GM18498 (cell line): ENCODE data around the gene NANOS3.

Experiments
- ATAC-seq: cut with Tn5 transposase; IDR thresholded peaks from one replicate; pipeline ENCODE4 v1.9.1; 2021; ENCODE audit warnings: mild to moderate bottlenecking, moderate library complexity; ENCODE audit not compliant: unreplicated experiment

NANOS3 gene

GRCh38 chr19:13861714-13862531 is 15.0 kb upstream of the NANOS3 start:
- ATAC-seq = peak; percentile 71

- no peak for ATAC-seq
Measured at GRCh38 chr19:13864046-13864666, 12.8 kb upstream of the NANOS3 start.

GRCh38 chr19:13864667-13865570 is 12.0 kb upstream of the NANOS3 start:
- no peak for ATAC-seq

- no peak for ATAC-seq
Measured at GRCh38 chr19:13865571-13866462, 11.1 kb upstream of the NANOS3 start.

GRCh38 chr19:13866463-13867046 is 10.4 kb upstream of the NANOS3 start:
- ATAC-seq = no peak

GRCh38 chr19:13868663-13869062 is 8.3 kb upstream of the NANOS3 start:
- ATAC-seq = no peak

GRCh38 chr19:13869281-13869680 is 7.7 kb upstream of the NANOS3 start:
- no peak for ATAC-seq

GRCh38 chr19:13870873-13871272 is 6.1 kb upstream of the NANOS3 start:
- no peak for ATAC-seq

- no peak for ATAC-seq
Measured at GRCh38 chr19:13872339-13872694, 4.6 kb upstream of the NANOS3 start.

- no peak for ATAC-seq
Measured at GRCh38 chr19:13872695-13873389, 4.1 kb upstream of the NANOS3 start.

GRCh38 chr19:13873834-13874515 is 3.0 kb upstream of the NANOS3 start:
- no peak for ATAC-seq

- no peak for ATAC-seq
Measured at GRCh38 chr19:13875824-13876223, 1.1 kb upstream of the NANOS3 start.

- no peak for ATAC-seq
Measured at GRCh38 chr19:13877303-13877702, 369 bp downstream of the NANOS3 start.

- ATAC-seq = peak; percentile 89
Measured at GRCh38 chr19:13880059-13881043, 3.4 kb downstream of the NANOS3 start.

GRCh38 chr19:13881251-13881691 is 4.3 kb downstream of the NANOS3 start:
- ATAC-seq = no peak

- no peak for ATAC-seq
Measured at GRCh38 chr19:13881692-13882418, 4.9 kb downstream of the NANOS3 start.

- no peak for ATAC-seq
Measured at GRCh38 chr19:13882419-13882795, 5.5 kb downstream of the NANOS3 start.
